ENCODE data around the gene PPBP.

GRCh38 chr4:74006009-74006476 is 18.1 kb upstream of the PPBP start:
- TF ChIP-seq CTCF (conservative IDR thresholded peaks at IDR 0.05; ENCODE audit: low read length) (no peak), EZH2phosphoT487 (IDR thresholded peaks at IDR 0.05; ENCODE audit: borderline replicate concordance) (no peak)

Measured in Loucy (cell line).